Ishikawa (cell line): ENCODE data around the gene ARSI.

Experiments used
- CEBPB ChIP-seq: IDR thresholded peaks from 2 replicates; pipeline ENCODE4 v1.6.1; 2012
- CREB1 ChIP-seq: IDR thresholded peaks from 2 replicates; pipeline ENCODE4 v1.6.1; 2012; ENCODE audit warnings: low read depth
- EGR1 ChIP-seq: IDR thresholded peaks from 2 replicates; pipeline ENCODE4 v1.6.1; 2012
- EP300 ChIP-seq: IDR thresholded peaks from 2 replicates; pipeline ENCODE4 v1.6.1; 2012; ENCODE audit warnings: borderline replicate concordance
- FOXM1 ChIP-seq: IDR thresholded peaks from 2 replicates; pipeline ENCODE4 v1.6.1; 2012; ENCODE audit warnings: low read depth, borderline replicate concordance
- NFIC ChIP-seq: IDR thresholded peaks from 2 replicates; pipeline ENCODE4 v1.6.1; 2012
- RAD21 ChIP-seq: IDR thresholded peaks from 2 replicates; pipeline ENCODE4 v1.6.1; 2012; ENCODE audit warnings: low read depth
- TAF1 ChIP-seq: IDR thresholded peaks from 2 replicates; pipeline ENCODE4 v1.6.1; 2012; ENCODE audit warnings: low read depth, mild to moderate bottlenecking
- TCF12 ChIP-seq: IDR thresholded peaks from 2 replicates; pipeline ENCODE4 v1.6.1; 2012; ENCODE audit warnings: low read depth
- TEAD4 ChIP-seq: IDR thresholded peaks from 2 replicates; pipeline ENCODE4 v1.6.1; 2012
- YY1 ChIP-seq: IDR thresholded peaks from 2 replicates; pipeline ENCODE4 v1.6.1; 2012; ENCODE audit warnings: low read depth
- ZBTB7A ChIP-seq: IDR thresholded peaks from 2 replicates; pipeline ENCODE4 v1.6.1; 2012; ENCODE audit warnings: low read depth
- TF ChIP-seq, protein P1 (sequence below): IDR thresholded peaks from 2 replicates; pipeline ENCODE4 v1.6.1; 2012; ENCODE audit warnings: low read depth, mild to moderate bottlenecking
- TF ChIP-seq, protein P2 (sequence below): IDR thresholded peaks from 2 replicates; pipeline ENCODE4 v1.6.1; 2012
- TF ChIP-seq, protein P3 (sequence below): IDR thresholded peaks from 2 replicates; pipeline ENCODE4 v1.6.1; 2012

ARSI gene

DNA sequence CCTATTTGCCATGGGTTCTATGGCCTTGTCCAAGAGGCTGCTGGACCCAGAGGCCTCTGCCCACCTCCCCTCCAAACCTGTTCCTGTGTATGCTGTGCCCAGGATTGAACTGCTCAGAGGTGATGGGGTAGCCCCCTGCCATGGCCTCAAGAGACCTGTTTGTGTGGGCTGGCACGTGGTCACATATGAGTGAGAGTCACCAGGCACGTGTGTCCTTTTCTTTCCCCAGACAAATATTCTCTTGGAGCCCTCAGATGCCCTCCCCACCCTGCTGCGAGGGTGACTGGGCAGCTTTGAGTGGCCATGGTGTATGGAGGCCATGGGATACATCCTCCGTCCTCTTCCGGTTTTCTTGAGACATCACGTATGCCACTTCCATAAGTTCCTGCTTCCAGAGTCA lies 43.9 kb upstream of the ARSI start:
- TF ChIP-seq ZBTB7A (no peak), CREB1 (no peak), NFIC (no peak), CEBPB (no peak), RAD21 (no peak), FOXM1 (no peak), YY1 (no peak), EP300 (no peak), TEAD4 (no peak), EGR1 (no peak), TAF1 (no peak), TCF12 (no peak)
- TF ChIP-seq, protein P1, sequence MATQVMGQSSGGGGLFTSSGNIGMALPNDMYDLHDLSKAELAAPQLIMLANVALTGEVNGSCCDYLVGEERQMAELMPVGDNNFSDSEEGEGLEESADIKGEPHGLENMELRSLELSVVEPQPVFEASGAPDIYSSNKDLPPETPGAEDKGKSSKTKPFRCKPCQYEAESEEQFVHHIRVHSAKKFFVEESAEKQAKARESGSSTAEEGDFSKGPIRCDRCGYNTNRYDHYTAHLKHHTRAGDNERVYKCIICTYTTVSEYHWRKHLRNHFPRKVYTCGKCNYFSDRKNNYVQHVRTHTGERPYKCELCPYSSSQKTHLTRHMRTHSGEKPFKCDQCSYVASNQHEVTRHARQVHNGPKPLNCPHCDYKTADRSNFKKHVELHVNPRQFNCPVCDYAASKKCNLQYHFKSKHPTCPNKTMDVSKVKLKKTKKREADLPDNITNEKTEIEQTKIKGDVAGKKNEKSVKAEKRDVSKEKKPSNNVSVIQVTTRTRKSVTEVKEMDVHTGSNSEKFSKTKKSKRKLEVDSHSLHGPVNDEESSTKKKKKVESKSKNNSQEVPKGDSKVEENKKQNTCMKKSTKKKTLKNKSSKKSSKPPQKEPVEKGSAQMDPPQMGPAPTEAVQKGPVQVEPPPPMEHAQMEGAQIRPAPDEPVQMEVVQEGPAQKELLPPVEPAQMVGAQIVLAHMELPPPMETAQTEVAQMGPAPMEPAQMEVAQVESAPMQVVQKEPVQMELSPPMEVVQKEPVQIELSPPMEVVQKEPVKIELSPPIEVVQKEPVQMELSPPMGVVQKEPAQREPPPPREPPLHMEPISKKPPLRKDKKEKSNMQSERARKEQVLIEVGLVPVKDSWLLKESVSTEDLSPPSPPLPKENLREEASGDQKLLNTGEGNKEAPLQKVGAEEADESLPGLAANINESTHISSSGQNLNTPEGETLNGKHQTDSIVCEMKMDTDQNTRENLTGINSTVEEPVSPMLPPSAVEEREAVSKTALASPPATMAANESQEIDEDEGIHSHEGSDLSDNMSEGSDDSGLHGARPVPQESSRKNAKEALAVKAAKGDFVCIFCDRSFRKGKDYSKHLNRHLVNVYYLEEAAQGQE, result no peak
- TF ChIP-seq, protein P2, sequence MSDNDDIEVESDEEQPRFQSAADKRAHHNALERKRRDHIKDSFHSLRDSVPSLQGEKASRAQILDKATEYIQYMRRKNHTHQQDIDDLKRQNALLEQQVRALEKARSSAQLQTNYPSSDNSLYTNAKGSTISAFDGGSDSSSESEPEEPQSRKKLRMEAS, result no peak
- TF ChIP-seq, protein P3, sequence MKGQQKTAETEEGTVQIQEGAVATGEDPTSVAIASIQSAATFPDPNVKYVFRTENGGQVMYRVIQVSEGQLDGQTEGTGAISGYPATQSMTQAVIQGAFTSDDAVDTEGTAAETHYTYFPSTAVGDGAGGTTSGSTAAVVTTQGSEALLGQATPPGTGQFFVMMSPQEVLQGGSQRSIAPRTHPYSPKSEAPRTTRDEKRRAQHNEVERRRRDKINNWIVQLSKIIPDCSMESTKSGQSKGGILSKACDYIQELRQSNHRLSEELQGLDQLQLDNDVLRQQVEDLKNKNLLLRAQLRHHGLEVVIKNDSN, result no peak

DNA sequence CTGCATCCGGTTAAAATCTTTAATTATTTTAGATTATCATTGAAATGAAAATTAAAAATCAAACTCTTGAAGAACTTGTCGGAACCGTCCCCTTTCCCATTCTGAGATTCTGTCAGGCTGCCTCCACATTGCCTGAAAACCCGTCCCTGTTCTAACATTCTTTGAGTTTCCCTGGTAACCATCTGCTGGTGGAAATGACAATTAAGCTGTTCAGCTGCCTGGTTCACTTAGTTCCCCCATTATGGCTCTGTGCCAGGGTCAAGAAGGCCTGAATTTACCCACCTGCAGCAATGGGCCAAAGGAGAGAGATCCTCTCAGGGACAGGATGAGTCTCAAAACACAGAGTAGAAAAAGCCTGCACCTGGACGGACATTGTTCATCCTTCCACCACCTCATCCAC lies 43.0 kb upstream of the ARSI start:
- no peak for TF ChIP-seq TCF12
- no peak for TF ChIP-seq TAF1
- TF ChIP-seq YY1, result no peak
- TF ChIP-seq CREB1, result no peak
- TF ChIP-seq EGR1, result no peak
- no peak for TF ChIP-seq EP300
- no peak for TF ChIP-seq FOXM1
- TF ChIP-seq, protein P3, result no peak
- no peak for TF ChIP-seq NFIC
- TF ChIP-seq, protein P1, result no peak
- no peak for TF ChIP-seq ZBTB7A
- no peak for TF ChIP-seq RAD21
- TF ChIP-seq CEBPB, result no peak
- TF ChIP-seq, protein P2, result no peak
- TF ChIP-seq TEAD4, result no peak

DNA sequence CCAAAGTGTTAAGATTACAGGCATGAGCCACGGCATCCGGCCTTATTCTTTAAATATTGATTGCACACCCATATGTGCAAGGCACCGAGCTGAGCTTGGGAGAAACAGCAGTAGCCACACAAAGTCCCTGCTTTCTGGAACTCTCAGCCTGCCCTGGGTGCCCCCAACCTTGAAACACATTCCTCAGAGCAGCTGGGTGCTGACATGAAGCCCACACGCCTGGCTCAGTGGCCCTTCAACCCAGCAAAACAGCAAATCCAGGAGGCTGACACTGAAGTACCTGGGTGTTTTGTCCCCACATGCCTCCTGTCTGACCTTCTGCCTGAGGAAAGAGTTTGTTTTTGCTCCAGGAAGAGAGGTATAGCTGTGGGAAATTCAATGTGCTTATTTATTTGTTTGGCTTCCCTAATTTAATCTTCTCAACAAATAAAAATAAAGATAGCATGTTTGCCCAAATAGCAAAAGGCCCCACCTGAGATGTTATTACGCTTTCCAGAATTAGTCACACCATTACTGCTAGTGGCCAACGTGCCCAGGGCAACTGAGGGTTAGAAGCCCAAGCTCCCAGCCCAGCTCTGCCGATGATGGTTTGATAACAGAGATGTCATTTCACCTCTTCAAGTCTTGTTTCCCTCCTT lies 41.4 kb upstream of the ARSI start:
- TF ChIP-seq EGR1 (no peak), CREB1 (no peak), CEBPB (no peak), TCF12 (no peak), EP300 (no peak), FOXM1 (no peak)
- TF ChIP-seq, protein P2, result no peak
- TF ChIP-seq, protein P1, result no peak
- TF ChIP-seq, protein P3, result no peak

DNA sequence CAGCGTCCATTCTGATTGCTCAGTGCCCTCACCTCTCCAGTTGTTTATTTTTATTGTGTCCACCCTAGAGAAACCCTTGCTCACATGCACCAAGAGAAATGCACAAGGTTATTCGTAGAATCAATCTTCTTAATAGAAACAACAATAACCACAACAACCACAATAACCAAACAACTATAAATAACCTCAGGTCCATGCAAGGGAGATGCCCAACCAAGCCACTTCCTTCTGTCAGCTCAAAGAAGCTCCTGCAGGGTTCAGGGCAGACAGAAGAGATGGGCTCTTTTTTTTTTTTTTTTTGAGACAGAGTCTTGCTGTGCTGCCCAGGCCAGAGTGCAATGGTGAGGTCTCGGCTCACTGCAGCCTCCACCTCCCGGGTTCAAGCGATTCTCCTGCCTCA lies 39.9 kb upstream of the ARSI start:
- TF ChIP-seq FOXM1 (no peak), NFIC (no peak), TEAD4 (no peak), CEBPB (no peak), EP300 (no peak), TAF1 (no peak), RAD21 (no peak), TCF12 (no peak), EGR1 (no peak), CREB1 (no peak), YY1 (no peak), ZBTB7A (no peak)
- TF ChIP-seq, protein P1, result no peak
- TF ChIP-seq, protein P2, result no peak
- TF ChIP-seq, protein P3, result no peak
